ENCODE data around the gene USP11.

GRCh38 chrX:47191806-47192401, 40.9 kb upstream of the USP11 start:
- TF ChIP-seq FOXM1 (IDR thresholded peaks at IDR 0.05; ENCODE audit: borderline replicate concordance): no peak
- TF ChIP-seq BHLHE40 (IDR thresholded peaks at IDR 0.05; ENCODE audit: borderline replicate concordance): no peak
- TF ChIP-seq TARDBP (IDR thresholded peaks at IDR 0.05): no peak
- TF ChIP-seq SP1 (IDR thresholded peaks at IDR 0.05): no peak
- no peak for TF ChIP-seq L3MBTL2 (conservative IDR thresholded peaks at IDR 0.05)
- TF ChIP-seq FOXA1 (IDR thresholded peaks at IDR 0.05): no peak
